IPS DF 6.9 (cell line): ENCODE measurements around the gene KCNT1.

ENCODE experiments used
- DNase-seq: peaks from one replicate; pipeline ENCODE4 v3.0.0-alpha.2; 2013; ENCODE audit warnings: low read depth, low spot score
- H3K27ac ChIP-seq: one replicate; pipeline ENCODE4 v1.5.1; 2013; ENCODE audit warnings: low read length, control low read depth
- H3K27me3 ChIP-seq: 2 replicates; pipeline ENCODE4 v1.6.1; 2013; ENCODE audit warnings: mild to moderate bottlenecking, low read length; ENCODE audit not compliant: control insufficient read depth, insufficient read depth
- H3K36me3 ChIP-seq: 2 replicates; pipeline ENCODE4 v1.6.1; 2013; ENCODE audit warnings: low read length; ENCODE audit not compliant: control insufficient read depth, insufficient read depth
- H3K4me1 ChIP-seq: 2 replicates; pipeline ENCODE4 v1.6.1; 2013; ENCODE audit warnings: low read length; ENCODE audit not compliant: control insufficient read depth, insufficient read depth
- H3K4me3 ChIP-seq: 2 replicates; pipeline ENCODE4 v1.5.1; 2013; ENCODE audit warnings: mild to moderate bottlenecking, low read length
- H3K9me3 ChIP-seq: 2 replicates; pipeline ENCODE4 v1.6.1; 2013; ENCODE audit warnings: low read length, inconsistent platforms; ENCODE audit not compliant: control insufficient read depth, insufficient read depth
- WGBS: extraction: QIAGEN DNeasy Blood & Tissue Kit; methylation state at CpG from one replicate; pipeline ENCODE4 v1.1.7; 2013; ENCODE audit warnings: mixed read lengths, missing lambda C conversion rate; ENCODE audit not compliant: insufficient read length, insufficient coverage; 5-methylcytosine and 5-hydroxymethylcytosine counted together

Gene KCNT1

DNA sequence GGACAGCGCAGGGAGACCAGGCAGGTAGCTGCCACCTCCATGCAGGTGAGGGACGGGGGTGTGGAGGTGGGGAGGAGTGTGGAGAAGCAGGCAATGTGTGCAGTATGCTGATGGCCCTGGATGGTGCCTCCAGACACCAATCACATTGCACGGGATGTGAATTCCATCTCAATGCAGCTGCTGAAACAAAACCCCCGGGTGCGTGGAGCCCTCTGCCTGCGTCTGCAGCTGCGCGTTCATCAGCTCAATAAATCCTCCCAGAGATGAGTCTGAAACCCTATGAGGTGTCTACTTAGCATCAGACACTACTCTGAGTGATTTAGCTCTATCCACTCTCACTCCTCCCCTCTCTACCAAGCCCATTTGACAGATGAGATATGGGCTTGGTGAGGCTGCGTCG, 13.0 kb upstream of the KCNT1 start:
- H3K9me3 ChIP-seq, result no peaks in the 10 kb centered on the region
- H3K27me3 ChIP-seq, result no peaks in the 10 kb centered on the region
- H3K36me3 ChIP-seq, result no peaks in the 10 kb centered on the region
- DNase-seq, result no peak
- no peak overlapping the region for H3K4me3 ChIP-seq
- H3K4me1 ChIP-seq, result no peaks in the 10 kb centered on the region
- no peak overlapping the region for H3K27ac ChIP-seq
- WGBS, result no CpG with 5 or more reads among the region's 10 CpGs

- H3K27me3 ChIP-seq, result no peaks in the 10 kb centered on the region
- no peak for DNase-seq
- no peak overlapping the region for H3K27ac ChIP-seq
- no CpG with 5 or more reads among the region's 19 CpGs for WGBS
- no peak overlapping the region for H3K4me3 ChIP-seq
- H3K9me3 ChIP-seq, result no peaks in the 10 kb centered on the region
- H3K4me1 ChIP-seq, result no peaks in the 10 kb centered on the region; the same call in 1 of the 2 replicates
- H3K36me3 ChIP-seq, result no peaks in the 10 kb centered on the region
These were observed 11.0 kb upstream of the KCNT1 start for GRCh38 chr9:135690836-135691570.

- Histone ChIP-seq H3K36me3 (no peaks in the 10 kb centered on the region), H3K4me1 (no peaks in the 10 kb centered on the region; the same call in 1 of the 2 replicates), H3K9me3 (no peaks in the 10 kb centered on the region), H3K27me3 (no peaks in the 10 kb centered on the region), H3K4me3 (no peak overlapping the region), H3K27ac (no peak overlapping the region)
- no peak for DNase-seq
- no CpG with 5 or more reads among the region's 11 CpGs for WGBS
These were observed 9.6 kb upstream of the KCNT1 start for GRCh38 chr9:135692410-135692809.

GRCh38 chr9:135693265-135693664, 8.7 kb upstream of the KCNT1 start:
- no peaks in the 10 kb centered on the region for H3K9me3 ChIP-seq
- H3K27ac ChIP-seq, result no peak overlapping the region
- no peak for DNase-seq
- H3K36me3 ChIP-seq, result no peaks in the 10 kb centered on the region
- H3K4me1 ChIP-seq, result no peaks in the 10 kb centered on the region; the same call in 1 of the 2 replicates
- no CpG with 5 or more reads among the region's 16 CpGs for WGBS
- no peak overlapping the region for H3K4me3 ChIP-seq
- no peaks in the 10 kb centered on the region for H3K27me3 ChIP-seq

GRCh38 chr9:135693771-135694170, 8.2 kb upstream of the KCNT1 start:
- H3K27ac ChIP-seq, result no peak overlapping the region
- WGBS, result no CpG with 5 or more reads among the region's 11 CpGs
- H3K36me3 ChIP-seq, result no peaks in the 10 kb centered on the region
- no peak for DNase-seq
- no peaks in the 10 kb centered on the region for H3K9me3 ChIP-seq
- no peak overlapping the region for H3K4me3 ChIP-seq
- H3K4me1 ChIP-seq, result no peaks in the 10 kb centered on the region; the same call in 1 of the 2 replicates
- H3K27me3 ChIP-seq, result no peaks in the 10 kb centered on the region

- no CpG with 5 or more reads among the region's 18 CpGs for WGBS
These were observed 7.6 kb upstream of the KCNT1 start for GRCh38 chr9:135694414-135694813.

GRCh38 chr9:135695036-135695435, 6.9 kb upstream of the KCNT1 start:
- no CpG with 5 or more reads among the region's 16 CpGs for WGBS

More at GRCh38 chr9:135694414-135694813, 7.6 kb upstream of the KCNT1 start:
- no peaks in the 10 kb centered on the region for H3K9me3 ChIP-seq
- H3K27ac ChIP-seq, result no peak overlapping the region
- no peak for DNase-seq
- no peaks in the 10 kb centered on the region for H3K36me3 ChIP-seq
- H3K27me3 ChIP-seq, result no peaks in the 10 kb centered on the region
- no peak overlapping the region for H3K4me3 ChIP-seq
- no peaks in the 10 kb centered on the region; the same call in 1 of the 2 replicates for H3K4me1 ChIP-seq

GRCh38 chr9:135695642-135696041, 6.3 kb upstream of the KCNT1 start:
- Histone ChIP-seq H3K4me1 (no peaks in the 10 kb centered on the region; the same call in 1 of the 2 replicates), H3K36me3 (no peaks in the 10 kb centered on the region), H3K9me3 (no peaks in the 10 kb centered on the region), H3K4me3 (no peak overlapping the region), H3K27me3 (no peaks in the 10 kb centered on the region), H3K27ac (no peak overlapping the region)
- WGBS, result no CpG with 5 or more reads among the region's 12 CpGs
- no peak for DNase-seq

More at GRCh38 chr9:135695036-135695435, 6.9 kb upstream of the KCNT1 start:
- Histone ChIP-seq H3K27ac (no peak overlapping the region), H3K4me3 (no peak overlapping the region), H3K4me1 (no peaks in the 10 kb centered on the region; the same call in 1 of the 2 replicates), H3K36me3 (no peaks in the 10 kb centered on the region), H3K9me3 (no peaks in the 10 kb centered on the region), H3K27me3 (no peaks in the 10 kb centered on the region)
- no peak for DNase-seq

GRCh38 chr9:135696446-135696845, 5.5 kb upstream of the KCNT1 start:
- Histone ChIP-seq H3K27me3 (no peaks in the 10 kb centered on the region), H3K4me1 (peaks cover 3% of the 10 kb centered on the region; the same call in 1 of the 2 replicates), H3K36me3 (no peaks in the 10 kb centered on the region), H3K4me3 (no peak overlapping the region), H3K9me3 (no peaks in the 10 kb centered on the region), H3K27ac (no peak overlapping the region)
- DNase-seq, result no peak
- WGBS, result no CpG with 5 or more reads among the region's 16 CpGs

DNA sequence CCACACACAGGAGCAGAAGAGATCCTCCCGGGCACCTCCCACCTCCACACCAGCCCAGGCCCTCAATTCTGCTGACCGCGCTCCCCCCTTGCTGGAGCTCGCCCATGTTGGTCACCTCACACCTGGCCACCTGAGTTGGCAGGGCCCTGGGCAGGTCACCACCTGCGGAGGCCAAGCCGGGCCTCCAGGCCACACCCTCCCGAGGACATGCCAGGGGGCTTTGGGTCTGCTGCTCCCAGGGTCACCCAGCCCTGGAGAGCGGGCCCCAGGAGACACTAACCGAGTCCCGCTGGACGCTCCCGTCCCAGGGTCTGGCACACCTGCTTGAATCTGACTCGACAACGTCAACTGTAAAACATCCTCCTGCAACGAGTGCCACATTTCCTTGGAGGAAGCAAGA, 4.8 kb upstream of the KCNT1 start:
- Histone ChIP-seq H3K4me3 (no peak overlapping the region), H3K9me3 (no peaks in the 10 kb centered on the region), H3K36me3 (no peaks in the 10 kb centered on the region), H3K27ac (no peak overlapping the region), H3K4me1 (peaks cover 3% of the 10 kb centered on the region; the same call in 1 of the 2 replicates), H3K27me3 (no peaks in the 10 kb centered on the region)
- no CpG with 5 or more reads among the region's 15 CpGs for WGBS
- no peak for DNase-seq

DNA sequence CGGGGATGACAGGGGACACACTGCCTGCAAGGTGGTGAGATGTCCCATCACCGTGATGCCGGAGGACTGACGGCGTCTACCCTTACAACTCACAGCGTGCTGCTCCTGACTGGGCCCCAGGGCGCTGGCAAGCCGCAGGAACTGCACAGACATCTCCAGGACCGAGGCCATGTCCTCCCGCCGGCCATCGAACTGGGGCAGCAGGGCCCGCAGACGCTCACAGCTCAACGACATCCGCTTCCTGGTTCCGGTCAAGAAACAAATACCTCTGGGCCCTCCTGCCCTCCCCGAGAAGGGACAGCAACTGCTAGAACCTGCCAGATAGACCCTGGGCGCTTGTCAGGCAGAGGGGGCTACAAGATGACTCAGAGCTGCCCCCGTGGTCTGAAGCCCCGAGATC, 3.7 kb upstream of the KCNT1 start:
- WGBS, result no CpG with 5 or more reads among the region's 21 CpGs
- H3K27me3 ChIP-seq, result peaks cover 4% of the 10 kb centered on the region; the same call in 1 of the 2 replicates

More for the DNA sequence above, 3.7 kb upstream of the KCNT1 start:
- Histone ChIP-seq H3K9me3 (no peaks in the 10 kb centered on the region), H3K4me1 (peaks cover 4% of the 10 kb centered on the region; the same call in 1 of the 2 replicates), H3K4me3 (no peak overlapping the region), H3K27ac (no peak overlapping the region), H3K36me3 (no peaks in the 10 kb centered on the region)
- no peak for DNase-seq
